HG03103 (cell line): ENCODE data around the gene SASH1.
A peak's percentile ranks its signal among the peaks of the same experiment; 100 is the strongest.

Experiments used
- ATAC-seq: cut with Tn5 transposase; IDR thresholded peaks from one replicate; pipeline ENCODE4 v1.9.1; 2021; ENCODE audit warnings: low read depth; ENCODE audit not compliant: unreplicated experiment

SASH1 gene

DNA sequence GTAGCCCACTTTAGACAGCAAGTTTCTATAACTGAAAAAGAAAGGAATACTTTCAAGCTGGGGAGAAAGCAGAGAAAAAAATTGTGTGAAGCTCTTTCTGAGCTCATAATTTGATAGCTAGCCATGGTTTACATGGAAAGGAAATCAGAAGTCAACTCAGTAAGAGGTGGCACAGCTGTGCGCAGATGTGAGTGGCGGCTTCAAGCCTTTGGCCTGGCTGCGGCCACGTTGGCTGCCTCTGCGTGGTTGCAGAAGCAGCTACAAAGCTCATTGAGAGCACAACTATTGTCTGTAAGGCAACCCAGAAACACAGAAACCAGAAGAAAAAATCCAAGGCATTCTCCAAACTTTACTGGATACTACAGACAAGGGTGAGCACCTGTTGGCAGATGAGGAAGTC, 136.9 kb downstream of the SASH1 start:
- no peak for ATAC-seq

DNA sequence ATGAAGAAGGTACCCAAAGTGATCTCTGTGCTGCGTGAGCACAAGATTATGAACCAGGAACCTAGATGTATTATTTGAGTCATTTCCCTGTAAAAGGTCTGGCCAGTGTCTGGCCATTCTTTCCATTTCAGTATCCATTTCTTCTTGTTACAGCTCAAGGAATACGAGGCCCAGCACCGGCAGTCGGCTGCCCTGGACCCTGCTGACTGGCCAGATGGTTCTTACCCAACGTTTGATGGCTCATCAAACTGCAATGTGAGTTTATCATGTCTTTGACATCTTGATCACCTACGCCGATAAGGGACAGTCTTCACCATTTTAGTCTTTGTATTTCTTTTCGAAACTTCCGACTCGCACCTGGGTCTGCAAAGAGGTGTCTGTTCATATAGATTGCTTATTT, 144.8 kb downstream of the SASH1 start:
- no peak for ATAC-seq

DNA sequence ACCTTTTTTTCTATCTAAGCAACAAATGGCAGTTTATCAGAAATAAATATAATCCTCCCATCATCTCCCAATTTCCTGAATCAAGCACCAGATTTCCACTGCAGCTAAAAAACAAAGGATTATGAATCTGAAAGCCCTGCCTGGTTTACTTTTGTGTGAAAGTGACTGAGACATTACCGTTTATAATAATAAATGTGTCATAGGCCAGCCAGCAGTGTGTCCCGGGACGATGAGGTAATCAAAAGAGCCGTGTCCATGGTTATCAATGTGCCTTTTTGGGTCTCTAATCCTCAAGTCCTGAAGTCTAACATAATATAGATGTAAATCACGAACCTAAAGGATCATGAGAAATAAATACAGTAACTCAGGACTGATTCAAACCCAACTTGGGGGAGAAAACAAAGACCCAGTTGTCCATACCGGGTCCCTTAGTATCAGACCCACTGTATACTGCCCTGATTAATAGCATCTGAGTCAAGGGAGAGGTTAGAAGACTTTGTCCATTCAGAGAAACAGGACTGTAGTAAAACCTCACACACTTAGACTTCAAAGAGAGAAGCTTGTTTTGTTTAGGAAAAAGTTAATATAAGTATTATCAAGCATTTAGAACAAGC, 149.1 kb downstream of the SASH1 start:
- ATAC-seq: no peak

DNA sequence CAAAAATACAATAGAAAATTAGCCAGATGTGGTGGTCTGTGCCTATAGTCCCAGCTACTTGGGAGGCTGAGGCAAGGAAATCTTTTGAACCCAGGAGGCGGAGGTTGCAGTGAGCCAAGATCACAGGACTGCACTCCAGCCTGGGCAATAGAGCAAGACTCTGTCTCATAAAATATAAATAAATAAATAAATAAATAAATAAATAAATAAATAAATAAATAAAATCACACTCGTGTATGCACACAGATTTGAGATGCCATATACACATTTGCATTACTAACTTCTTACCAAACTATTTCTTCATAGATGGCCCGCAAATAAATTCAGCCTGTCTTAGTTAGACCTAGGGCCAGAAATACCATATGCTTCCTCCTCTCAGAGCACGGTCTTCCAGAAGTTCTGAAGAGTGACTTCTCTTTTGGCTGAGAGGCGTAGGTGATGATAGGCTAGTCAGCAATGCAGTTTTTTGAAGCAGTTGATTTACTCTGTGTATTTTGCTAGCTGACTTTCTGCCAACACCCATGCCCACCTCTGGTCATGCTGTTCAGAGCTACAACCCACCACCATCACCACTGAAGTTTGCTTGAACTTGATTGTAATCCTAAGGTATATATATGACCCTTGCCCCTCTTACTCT, 150.1 kb downstream of the SASH1 start:
- no peak for ATAC-seq

DNA sequence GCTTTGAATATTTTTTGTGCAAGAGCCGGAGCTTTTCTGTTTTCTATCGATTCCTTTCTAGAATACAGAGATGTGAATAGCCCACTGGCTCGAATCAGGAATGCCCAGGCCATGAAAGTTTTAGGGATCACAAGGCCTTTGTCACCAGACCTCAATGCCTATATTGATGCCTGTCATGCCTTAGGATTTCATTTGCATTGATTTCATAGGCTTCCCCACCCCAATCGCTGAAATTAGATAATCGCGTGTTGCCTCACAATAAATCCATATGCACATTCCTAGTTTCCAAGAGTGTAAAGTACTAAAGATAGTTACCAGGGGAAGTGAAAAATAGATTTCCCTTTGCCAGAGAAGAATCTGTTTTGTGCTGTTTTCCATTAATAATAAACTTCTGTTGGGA, 150.8 kb downstream of the SASH1 start:
- ATAC-seq: no peak

DNA sequence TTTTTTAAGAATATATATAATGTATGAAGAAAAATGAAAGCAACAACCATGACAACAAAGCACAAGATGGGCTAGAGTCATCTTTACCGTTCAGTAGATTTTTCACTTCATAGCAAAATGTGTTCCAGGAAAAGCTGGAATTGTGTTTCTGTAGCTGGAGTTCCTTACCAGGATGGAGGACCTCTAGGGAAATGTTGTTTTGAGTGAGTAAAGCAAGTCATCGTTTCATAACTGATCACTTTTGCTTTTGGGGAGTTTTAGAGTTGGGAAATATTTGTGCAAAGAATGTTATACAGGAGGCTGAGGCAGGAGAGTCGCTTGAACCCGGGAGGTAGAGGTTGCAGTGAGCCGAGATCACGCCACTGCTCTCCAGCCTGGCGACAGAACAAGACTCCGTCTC, 151.6 kb downstream of the SASH1 start:
- no peak for ATAC-seq

DNA sequence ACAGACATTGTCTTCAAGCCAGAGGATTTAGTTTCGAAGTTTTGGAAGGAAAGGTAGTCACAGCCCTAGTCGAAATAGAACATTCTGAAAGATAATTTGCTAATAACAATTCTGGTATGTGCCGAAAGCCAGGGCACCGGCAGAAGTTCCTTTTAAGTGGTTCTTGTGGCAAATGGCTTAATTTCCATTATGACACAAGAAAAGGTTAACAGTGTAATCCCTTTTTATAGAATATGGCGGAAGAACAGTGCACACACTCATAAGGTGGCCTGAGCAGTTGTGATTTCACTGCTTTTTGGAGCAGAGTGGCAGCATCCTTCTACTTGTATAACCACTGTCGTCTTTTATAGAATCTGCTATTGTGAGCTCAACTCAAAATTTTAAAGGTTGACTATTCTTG, 152.4 kb downstream of the SASH1 start:
- ATAC-seq: no peak

DNA sequence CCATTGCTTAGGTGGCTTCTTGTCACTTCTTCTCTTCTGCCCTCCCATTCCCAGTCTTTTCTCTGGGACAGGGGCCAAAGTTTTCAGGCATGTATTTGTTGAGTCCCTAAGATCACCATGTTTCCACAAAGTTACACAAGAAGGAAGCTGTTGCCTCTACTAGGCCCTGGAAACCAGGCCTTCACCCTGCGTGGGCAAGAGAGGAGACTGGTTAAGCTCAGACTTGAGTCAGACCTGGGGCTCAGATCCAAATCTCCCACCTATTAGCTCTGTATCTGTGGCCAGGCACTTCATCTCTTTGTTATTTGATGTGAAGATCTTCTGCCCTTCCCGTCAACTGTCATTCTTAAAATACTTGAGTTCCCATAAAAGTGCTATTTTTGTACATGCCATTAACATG, 154.6 kb downstream of the SASH1 start:
- no peak for ATAC-seq

DNA sequence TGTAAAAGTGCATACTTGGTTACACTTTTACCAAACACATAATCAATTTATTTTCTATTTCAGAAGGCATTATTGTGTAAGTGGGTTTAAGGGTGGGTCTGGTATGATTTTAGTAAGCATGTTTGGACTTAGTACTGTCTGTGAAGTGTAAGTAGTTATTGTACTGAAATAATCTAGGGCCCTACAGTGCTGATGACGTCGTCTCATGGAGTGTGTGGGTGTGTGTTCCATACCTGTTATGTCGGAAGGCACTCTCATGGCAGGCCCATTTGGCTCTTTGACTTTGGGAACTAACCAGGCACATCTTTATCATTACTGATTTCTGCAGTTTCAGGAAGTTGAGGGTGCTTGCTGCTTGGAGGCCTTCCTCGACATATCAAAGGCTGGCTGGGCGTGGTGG, 155.1 kb downstream of the SASH1 start:
- ATAC-seq: no peak

DNA sequence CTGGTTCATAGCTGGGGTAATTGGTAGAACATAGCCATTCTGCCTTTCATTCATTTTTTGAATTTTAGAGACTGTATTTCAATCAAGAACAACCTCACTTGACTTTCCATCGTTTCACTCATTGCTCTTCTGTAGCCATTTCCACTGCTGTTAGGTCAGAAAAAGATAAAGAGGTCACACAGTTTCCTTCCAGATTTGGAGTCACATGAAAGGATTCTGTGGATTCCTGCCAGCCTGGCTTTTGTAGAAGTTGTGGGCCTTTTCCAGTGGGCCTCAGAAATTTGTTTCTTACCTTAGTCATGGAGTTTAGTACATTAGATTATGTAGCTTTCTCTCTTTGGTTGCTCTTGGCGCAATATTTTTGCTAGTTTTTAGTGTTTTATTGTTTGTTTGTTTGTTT, 157.8 kb downstream of the SASH1 start:
- no peak for ATAC-seq

DNA sequence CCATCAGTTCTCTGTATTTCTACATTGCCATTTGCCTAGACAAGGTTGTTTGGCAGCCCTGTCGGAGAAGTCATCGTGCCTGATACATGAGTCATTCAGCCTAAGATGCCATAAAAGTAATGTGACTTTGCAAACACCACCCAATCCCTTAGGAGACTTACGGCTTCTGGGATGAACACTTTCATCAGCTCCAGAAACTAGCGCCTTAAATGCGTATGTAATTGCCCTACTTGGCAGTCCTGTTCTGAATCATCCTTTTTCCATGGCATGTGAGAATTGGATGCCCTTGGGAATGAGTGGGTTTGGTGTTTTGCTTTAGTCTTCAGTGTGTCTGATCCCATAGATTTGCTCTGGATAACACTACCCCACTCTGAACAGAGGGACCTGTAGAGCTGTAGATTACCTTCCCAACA, 158.5 kb downstream of the SASH1 start:
- no peak for ATAC-seq

DNA sequence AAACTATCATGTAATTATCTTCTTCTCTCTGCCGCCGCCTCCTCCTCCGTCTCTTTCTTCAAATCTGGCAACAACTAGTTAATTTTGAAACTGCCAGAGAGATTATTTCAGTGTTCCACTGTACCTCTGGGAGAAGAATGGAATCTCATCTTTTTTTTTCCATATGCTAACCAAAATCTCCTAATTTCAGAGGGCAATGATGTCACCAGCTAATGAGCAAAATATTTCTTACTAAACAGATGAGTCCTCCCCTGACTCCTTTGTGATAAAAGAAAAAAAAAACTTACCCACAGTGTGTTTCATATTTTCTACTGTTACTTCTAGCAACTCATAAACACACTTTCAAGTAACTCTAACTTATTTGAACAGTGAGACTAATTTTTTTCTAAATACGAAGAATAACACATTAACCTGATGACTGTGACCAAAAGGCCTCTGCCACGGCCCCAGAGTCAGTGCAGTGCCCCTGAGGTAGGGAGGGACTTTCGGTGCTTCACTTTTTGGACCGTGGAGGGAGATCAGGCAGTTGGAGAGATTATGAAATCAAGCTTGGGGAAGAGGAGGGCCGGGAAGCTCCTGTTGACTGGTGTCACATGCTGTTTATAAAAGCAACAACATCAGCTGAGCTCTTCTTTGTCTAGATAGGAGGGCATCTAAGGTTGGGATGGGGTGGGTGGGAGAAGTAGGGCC, 159.6 kb downstream of the SASH1 start:
- no peak for ATAC-seq

DNA sequence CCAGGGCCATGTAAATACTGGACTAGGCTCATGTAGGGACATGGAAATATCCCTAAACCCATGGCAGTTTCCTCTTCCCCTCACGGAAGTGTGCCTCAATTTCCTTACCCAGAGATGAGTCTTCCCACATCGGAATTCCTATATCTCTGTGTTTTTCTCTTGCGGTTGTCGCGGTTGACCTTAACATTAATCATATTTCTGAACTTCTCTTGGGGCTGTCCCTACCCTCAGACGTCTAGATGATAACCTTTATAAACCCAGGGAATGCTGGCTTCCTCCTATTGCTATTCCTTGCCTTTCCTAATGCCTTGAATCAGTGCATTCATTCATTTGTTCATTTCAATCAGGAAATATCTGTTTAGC, 160.1 kb downstream of the SASH1 start:
- ATAC-seq: no peak

DNA sequence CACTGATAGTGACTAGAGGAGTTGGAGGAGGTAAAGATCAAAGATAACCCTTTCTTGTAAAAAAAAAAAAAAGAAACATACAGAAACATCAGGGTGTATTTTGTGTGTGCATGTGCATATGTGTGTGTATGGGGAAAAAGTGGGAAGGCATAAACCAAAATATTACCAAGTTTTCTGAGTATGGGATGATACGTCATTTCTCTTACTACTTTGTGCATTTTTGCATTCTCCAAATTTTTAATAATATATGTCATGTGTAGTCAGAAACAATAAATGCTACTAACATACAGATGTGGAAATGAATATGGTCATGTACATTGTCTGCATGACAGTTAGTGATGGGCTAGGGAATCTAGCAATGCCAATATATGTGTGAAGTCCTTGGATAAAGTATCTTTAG, 161.1 kb downstream of the SASH1 start:
- ATAC-seq: no peak

DNA sequence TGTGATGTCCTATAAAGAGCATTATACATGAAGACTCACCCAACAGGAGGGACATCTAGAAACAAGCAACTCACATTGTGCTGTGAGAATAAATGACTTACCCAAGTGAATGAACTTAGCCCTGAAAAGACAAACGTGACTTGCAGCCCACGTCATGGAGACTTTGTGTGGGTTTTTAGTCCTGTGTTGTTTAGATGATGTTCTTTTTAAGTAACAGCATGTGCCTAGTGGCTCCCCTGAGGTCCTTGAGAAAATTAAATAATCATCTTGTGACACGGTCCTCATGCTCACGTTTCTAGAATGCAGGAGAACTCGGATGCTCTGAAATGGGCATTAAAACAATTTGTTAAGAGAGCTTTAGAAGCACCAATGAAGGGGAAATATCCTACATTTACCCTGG, 165.1 kb downstream of the SASH1 start:
- no peak for ATAC-seq

DNA sequence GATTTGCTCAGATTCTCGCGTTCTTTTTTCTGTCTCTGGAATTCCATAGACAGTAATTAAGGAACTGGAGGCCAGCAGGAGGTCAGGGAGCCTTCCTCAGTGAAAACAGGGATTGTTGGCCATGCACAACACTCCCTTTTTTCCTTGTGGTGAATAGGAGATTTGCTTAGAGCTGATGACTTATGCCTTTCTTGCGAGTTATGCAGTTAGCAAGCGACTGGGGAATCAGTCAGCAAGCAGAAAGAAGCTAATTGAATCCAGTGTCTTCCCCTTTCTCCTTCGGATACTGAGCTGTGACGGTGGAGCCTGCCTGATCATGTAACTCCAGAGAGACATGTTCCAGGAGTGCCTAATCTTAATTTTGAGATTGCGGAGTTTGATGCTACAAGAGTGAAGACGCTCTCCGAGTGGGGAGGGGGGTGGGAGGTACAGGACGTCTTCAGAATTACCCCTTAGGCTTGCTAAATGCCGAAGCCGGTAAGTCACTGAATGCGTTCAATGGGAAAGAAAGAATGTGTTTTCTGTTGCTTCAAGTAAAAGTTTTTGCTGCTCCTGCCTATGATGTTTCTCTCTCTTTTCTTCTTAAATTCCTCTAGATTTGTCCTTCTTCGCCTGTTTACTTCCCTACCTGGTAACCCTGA, 165.9 kb downstream of the SASH1 start:
- no peak for ATAC-seq

DNA sequence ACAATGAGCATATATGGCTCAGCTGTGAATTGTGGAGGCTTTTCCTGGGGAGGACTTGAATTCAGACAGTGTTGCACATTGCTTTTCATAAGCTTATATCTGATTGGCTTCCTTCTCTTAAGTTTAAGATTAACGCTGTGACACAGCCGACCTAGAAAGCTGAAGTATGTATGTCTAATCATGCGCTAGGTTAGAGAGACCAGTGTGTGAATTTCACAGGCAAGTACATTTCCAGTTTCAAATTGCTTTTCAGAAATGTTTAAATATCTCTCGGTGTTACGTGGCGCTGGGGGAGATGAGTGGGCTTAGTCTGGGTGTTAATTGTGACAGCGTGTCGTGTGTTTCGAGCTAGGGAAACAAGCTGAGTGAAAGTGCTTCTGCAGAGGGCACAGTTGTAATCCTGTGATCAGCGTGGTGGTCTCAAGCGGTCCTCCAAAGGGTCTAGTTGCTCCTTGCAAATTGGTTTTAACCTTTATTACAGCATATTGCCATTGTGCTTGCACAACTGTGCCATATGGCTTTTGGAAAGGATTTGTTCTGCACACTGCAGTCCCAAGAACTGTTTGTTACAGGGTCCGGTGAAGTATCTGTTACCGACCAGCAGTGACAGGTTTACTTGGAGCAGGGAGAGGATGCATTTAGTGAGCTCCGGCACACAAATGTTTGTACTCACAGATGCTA, 166.6 kb downstream of the SASH1 start:
- no peak for ATAC-seq

DNA sequence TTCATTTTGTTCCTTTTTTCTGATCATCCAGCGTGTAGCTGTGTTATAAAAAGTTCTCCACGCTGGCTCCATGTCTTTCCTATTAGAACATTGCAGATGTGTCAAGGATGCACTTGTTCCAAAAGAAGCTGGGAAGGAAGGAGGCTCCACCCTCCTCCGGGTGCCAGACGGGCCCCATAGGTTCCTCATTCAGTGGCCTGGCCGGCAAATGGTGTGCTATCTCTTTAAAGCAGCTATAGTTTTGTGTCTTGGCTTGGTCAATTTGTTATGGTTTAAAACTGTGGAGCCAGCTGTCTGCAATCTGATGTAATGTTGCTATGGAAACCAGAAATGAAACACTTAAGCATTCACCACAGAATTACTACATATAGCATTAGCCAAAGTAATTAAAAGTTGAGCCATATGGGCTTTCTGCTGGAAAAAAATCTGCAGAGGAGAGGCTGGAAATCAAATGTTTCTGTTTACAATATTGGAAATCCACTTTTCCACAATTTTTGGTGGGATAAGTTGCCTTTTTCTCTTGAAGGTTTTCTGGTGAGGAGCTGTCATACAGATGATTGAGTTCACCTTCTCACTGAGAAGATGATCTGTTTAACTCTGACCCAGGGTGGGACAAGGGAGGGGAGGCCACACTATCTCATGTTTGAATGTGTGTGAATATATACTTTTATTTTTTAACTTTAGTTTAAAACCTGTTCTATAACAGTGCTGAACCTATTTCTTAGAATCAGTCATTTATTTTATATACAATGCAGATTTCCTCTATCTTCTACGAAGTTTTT, 167.4 kb downstream of the SASH1 start:
- peak; percentile 57 for ATAC-seq

DNA sequence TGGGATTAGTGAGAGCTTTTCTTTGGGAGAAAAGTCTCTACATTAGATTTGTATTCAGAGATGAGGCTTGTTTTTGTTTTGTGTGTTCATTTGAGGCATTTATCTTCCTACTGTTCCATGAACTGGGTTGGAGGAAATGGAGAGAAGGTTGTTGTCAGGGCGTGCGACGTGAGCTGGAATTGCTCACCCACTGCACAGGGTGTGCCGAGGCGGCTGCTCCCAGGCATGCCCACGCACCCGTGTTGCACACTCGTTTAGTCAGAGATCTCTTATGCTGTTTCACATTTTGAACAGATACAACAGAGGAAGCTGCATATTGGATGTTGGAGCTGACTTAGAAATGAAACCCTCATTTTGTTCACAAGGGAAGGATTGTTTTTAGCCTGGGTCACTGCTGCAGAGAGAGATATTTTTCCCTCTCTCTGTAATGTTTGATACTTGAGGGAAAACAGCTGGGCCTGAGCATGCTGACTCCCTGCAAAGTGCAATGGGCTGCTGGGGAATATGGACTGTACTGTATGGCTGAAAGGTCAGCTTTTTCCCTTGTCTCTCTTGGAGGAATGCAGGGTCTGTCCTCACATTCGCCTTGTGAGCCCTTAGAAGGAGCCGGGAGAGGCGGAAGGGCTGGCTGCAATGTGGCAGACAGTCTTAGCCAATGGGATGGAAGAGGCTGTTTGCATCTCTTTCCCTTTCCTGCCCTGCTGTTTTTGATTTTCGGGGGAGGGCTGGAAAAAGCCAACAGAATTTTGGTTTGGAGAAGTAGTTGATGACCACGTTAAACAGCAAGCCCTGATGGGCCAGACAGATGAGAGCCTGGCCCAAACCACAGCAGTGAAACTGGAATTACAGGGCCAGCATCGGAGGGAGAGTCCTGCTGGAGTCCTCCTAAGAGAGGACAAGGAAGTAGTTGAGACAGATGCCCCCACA, 170.8 kb downstream of the SASH1 start:
- ATAC-seq: no peak
